ENCODE results near the gene SASH1.

GRCh38 chr6:148443798-148444560 lies 101.3 kb downstream of the SASH1 start:
- TF ChIP-seq CTCF (conservative IDR thresholded peaks at IDR 0.05; ENCODE audit: low read depth, low read length) = no peak
- TF ChIP-seq EZH2 (IDR thresholded peaks at IDR 0.05; ENCODE audit: borderline replicate concordance, low read depth, low read length, poor library complexity, severe bottlenecking) = no peak

All from A673 (cell line).